ACC112 (cell line): ENCODE measurements around the gene EFS.
"Not testable (repeated sequence)": the region's sequence is repeated elsewhere in the genome, so short reads cannot be mapped to it uniquely, and the experiment has no call there.

Experiments
- H2AFZ ChIP-seq: fragments of 200-600 bp; sonication (generic); one replicate; pipeline ENCODE4 v1.6.0; 2017; ENCODE audit warnings: antibody characterized with exemption, low read length; ENCODE audit not compliant: unreplicated experiment
- H3K27ac ChIP-seq: fragments of 200-600 bp; sonication (generic); 2 replicates; pipeline ENCODE4 v1.5.1; 2014; ENCODE audit warnings: low read depth, mild to moderate bottlenecking, antibody characterized with exemption, low read length, moderate library complexity
- H3K27me3 ChIP-seq: fragments of 200-600 bp; sonication (generic); 2 replicates; pipeline ENCODE4 v1.6.1; 2014; ENCODE audit warnings: mild to moderate bottlenecking, antibody characterized with exemption, low read length, moderate library complexity, mixed read lengths; ENCODE audit not compliant: insufficient read depth
- H3K36me3 ChIP-seq: fragments of 200-600 bp; sonication (generic); 2 replicates; pipeline ENCODE4 v1.6.1; 2016; ENCODE audit warnings: mild to moderate bottlenecking, antibody characterized with exemption, low read length, moderate library complexity, mixed read lengths; ENCODE audit not compliant: insufficient read depth
- H3K4me1 ChIP-seq: fragments of 200-600 bp; sonication (generic); one replicate; pipeline ENCODE4 v1.6.1; 2016; ENCODE audit warnings: low read length, mixed read lengths; ENCODE audit not compliant: insufficient read depth, unreplicated experiment, control insufficient read depth
- H3K4me3 ChIP-seq: fragments of 200-600 bp; sonication (generic); 2 replicates; pipeline ENCODE4 v1.5.1; 2014; ENCODE audit warnings: mild to moderate bottlenecking, low read depth, low read length
- H3K79me2 ChIP-seq: fragments of 200-600 bp; sonication (generic); one replicate; pipeline ENCODE4 v1.6.0; 2016; ENCODE audit warnings: low read length; ENCODE audit not compliant: control insufficient read depth, unreplicated experiment, insufficient read depth

Gene EFS

GRCh38 chr14:23398348-23398747 is 33.4 kb upstream of the EFS start:
- H3K4me1 ChIP-seq, result no peaks in the 10 kb centered on the region
- H3K4me3 ChIP-seq, result no peak overlapping the region
- H3K36me3 ChIP-seq, result no peaks in the 10 kb centered on the region
- no peak overlapping the region for H3K27ac ChIP-seq
- H3K27me3 ChIP-seq, result peaks cover 56% of the 10 kb centered on the region
- H2AFZ ChIP-seq, result no peak overlapping the region
- H3K79me2 ChIP-seq, result no peaks in the 10 kb centered on the region

- no peaks in the 10 kb centered on the region for H3K36me3 ChIP-seq
- H3K27me3 ChIP-seq, result peaks cover 61% of the 10 kb centered on the region
- H3K79me2 ChIP-seq, result no peaks in the 10 kb centered on the region
- no peak overlapping the region for H3K4me3 ChIP-seq
- H3K4me1 ChIP-seq, result no peaks in the 10 kb centered on the region
- H2AFZ ChIP-seq, result no peak overlapping the region
- H3K27ac ChIP-seq, result no peak overlapping the region
Measured at GRCh38 chr14:23396781-23397407, 31.9 kb upstream of the EFS start.

GRCh38 chr14:23396126-23396525 is 31.2 kb upstream of the EFS start:
- no peaks in the 10 kb centered on the region for H3K4me1 ChIP-seq
- H3K27me3 ChIP-seq, result peaks cover 61% of the 10 kb centered on the region
- H3K36me3 ChIP-seq, result no peaks in the 10 kb centered on the region
- H3K4me3 ChIP-seq, result no peak overlapping the region
- H3K79me2 ChIP-seq, result no peaks in the 10 kb centered on the region
- no peak overlapping the region for H2AFZ ChIP-seq
- no peak overlapping the region for H3K27ac ChIP-seq

- H3K4me3 ChIP-seq, result no peak overlapping the region
- no peaks in the 10 kb centered on the region for H3K79me2 ChIP-seq
- H3K27me3 ChIP-seq, result peaks cover 79% of the 10 kb centered on the region
- H3K4me1 ChIP-seq, result no peaks in the 10 kb centered on the region
- H3K36me3 ChIP-seq, result no peaks in the 10 kb centered on the region
- no peak overlapping the region for H2AFZ ChIP-seq
- no peak overlapping the region for H3K27ac ChIP-seq
Measured at GRCh38 chr14:23392613-23393012, 27.6 kb upstream of the EFS start.

DNA sequence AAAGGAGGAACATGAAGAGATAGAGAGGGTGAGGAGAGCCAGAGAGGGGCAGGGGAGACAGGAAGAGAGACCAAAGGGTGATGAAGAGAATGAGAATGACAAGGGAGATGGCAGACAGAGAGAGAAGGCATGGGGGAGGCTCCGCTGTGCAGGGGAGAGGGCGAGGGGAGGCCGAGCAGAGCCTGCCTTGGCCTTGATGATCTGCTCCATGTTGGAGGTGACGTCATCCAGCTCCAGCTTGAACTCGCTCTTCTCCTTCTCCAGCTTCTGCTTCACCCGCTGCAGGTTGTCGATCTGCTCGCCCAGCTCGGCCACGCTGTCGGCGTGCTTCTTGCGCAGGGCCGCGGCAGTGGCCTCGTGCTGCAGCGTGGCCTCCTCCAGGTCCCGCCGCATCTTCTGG is 24.9 kb upstream of the EFS start:
- not testable (repeated sequence) for H3K4me1 ChIP-seq, H3K27ac ChIP-seq, H3K4me3 ChIP-seq, H3K36me3 ChIP-seq, H3K79me2 ChIP-seq, H2AFZ ChIP-seq
- H3K27me3 ChIP-seq, result peaks cover 86% of the 10 kb centered on the region

- H3K27ac ChIP-seq, result no peak overlapping the region
- H3K36me3 ChIP-seq, result no peaks in the 10 kb centered on the region
- H3K4me1 ChIP-seq, result no peaks in the 10 kb centered on the region
- no peak overlapping the region for H3K4me3 ChIP-seq
- peaks cover 88% of the 10 kb centered on the region for H3K27me3 ChIP-seq
- no peak overlapping the region for H2AFZ ChIP-seq
- H3K79me2 ChIP-seq, result no peaks in the 10 kb centered on the region
Measured at GRCh38 chr14:23389396-23389795, 24.4 kb upstream of the EFS start.

DNA sequence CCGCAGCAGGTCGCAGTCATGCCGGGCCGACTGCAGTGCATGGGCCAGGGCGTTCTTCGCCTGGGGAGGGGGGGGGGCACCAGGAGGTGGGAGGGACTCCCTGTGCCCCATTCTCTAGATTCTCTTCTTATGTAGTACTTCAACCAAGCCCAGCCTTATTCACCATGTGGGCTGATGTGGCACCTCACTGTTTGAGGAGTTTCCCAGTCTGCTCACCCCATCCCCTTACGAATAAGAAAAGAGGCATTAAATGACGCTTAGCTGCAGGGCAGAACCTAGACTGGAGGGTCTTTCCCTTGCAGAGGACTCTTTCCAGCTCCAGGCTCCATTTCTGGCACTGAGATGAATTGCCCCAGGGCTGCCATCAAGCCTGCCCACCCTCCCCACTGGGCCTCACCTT is 24.0 kb upstream of the EFS start:
- Histone ChIP-seq H3K27ac (no peak overlapping the region), H3K27me3 (peaks cover 88% of the 10 kb centered on the region), H2AFZ (no peak overlapping the region), H3K4me1 (no peaks in the 10 kb centered on the region), H3K79me2 (no peaks in the 10 kb centered on the region), H3K36me3 (no peaks in the 10 kb centered on the region), H3K4me3 (no peak overlapping the region)

DNA sequence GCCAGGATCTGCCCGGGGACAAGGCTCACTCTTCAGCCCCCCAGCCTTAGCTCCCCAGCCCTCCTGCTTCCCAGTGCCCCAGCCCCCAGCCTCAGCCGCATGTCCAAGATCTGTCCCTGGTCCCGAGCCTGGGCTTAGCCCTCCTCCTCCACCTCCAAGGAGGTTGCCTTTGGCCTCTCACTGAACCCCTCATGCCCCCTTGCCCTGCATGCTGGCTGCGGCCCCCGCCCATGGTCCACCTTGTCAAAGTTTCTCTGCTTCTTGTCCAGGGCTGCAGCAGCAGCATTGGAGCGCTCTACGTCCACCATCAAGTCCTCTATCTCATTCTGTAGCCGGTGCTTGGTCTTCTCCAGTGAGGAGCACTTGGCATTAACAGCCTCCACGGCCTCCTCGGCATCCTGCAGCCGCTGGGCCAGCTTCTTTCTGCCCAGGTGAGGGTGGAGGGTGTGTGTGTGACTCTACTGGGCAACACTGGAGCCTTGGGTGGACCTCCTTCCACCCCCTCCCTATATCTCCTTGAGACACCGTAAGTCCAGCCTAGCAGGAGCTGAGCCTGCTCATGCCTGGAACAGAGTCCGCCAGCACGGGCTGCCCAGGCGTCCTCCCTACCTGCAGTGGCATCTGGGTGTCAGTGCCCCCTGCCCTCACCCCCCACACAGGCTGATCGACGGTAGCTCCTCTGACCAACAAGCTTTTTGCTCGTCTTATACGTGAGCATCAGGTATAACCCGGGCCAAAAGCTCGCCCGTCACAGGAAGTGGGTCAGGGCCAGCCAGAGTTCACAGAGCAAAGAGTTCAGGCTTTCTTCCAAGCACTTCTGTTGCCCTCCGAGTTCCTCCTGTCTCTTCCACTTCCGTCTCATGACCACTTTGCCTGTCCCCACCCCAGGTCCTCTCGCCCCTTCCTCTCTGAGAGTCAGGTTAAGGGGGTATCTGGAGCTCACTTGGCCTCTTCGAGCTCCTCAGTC is 23.2 kb upstream of the EFS start:
- Histone ChIP-seq H2AFZ (no peak overlapping the region), H3K27me3 (peaks cover 88% of the 10 kb centered on the region), H3K4me3 (no peak overlapping the region)

GRCh38 chr14:23386999-23387398 is 22.0 kb upstream of the EFS start:
- Histone ChIP-seq H3K36me3 (no peaks in the 10 kb centered on the region), H2AFZ (no peak overlapping the region), H3K4me3 (no peak overlapping the region), H3K27me3 (peaks cover 84% of the 10 kb centered on the region), H3K4me1 (no peaks in the 10 kb centered on the region), H3K79me2 (no peaks in the 10 kb centered on the region), H3K27ac (no peak overlapping the region)

More for the DNA sequence above, 23.2 kb upstream of the EFS start:
- Histone ChIP-seq H3K4me1 (no peaks in the 10 kb centered on the region), H3K27ac (no peak overlapping the region), H3K36me3 (no peaks in the 10 kb centered on the region), H3K79me2 (no peaks in the 10 kb centered on the region)

DNA sequence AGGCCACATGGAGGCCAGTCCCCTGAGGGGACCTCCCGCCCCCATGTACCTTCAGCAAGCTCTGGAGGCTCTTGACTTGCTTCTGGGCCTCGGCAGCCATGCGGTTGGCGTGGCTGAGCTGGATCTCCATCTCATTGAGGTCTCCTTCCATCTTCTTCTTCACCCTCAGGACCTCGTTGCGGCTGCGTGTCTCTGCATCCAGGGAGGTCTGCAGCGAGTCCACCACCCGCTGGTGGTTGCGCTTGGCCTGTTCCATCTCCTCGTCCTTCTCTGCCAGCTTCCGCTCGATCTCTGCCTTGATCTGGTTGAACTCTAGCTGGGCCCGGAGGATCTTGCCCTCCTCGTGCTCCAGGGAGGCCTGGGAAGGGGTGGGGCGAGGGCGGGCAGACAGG is 21.3 kb upstream of the EFS start:
- not testable (repeated sequence) for H3K4me3 ChIP-seq, H3K36me3 ChIP-seq, H3K79me2 ChIP-seq, H2AFZ ChIP-seq, H3K27ac ChIP-seq, H3K4me1 ChIP-seq
- peaks cover 84% of the 10 kb centered on the region for H3K27me3 ChIP-seq
